Ovary (tissue), 3 donors: Measurements from ENCODE around the gene PRAME.

Experiments
- POLR2A ChIP-seq: fragments of 450-650 bp; IDR thresholded peaks from one replicate; pipeline ENCODE4 v1.6.1; 2017; ENCODE audit warnings: antibody characterized with exemption, mild to moderate bottlenecking, moderate library complexity
- TF ChIP-seq, protein P1 (sequence below), 3 donors: fragments of 450-650 bp in 2 of 3; fragments of 200-600 bp in 1 of 3; IDR thresholded peaks; one replicate each; pipeline versions ENCODE4 v1.5.1 to v1.8.0; 2016 to 2022; ENCODE audit warnings: antibody characterized with exemption in 3 of 3, mild to moderate bottlenecking in 1 of 3
- donor health status: DM: no; HTN: no; CAD: no.

DNA sequence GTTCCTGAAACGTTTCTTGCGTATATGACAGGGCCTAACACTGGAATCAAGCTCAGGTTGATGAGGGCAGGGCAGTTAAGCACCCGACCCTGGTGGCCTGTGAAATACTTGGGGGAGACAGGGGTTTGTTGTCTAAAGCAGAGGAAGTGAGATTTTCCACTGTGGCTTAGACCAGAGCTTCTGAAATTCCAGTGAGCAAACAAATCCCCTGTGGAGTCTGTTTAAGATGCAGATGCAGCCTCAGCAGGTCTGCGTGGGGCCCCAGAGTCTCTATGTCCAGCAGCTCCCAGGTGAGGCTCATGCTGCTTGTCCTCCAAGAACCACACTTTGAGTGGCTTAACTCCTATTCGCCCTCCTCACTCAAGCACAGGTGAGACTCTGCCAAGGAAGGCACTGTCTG is 39.1 kb upstream of the PRAME start:
- TF ChIP-seq, protein P1, sequence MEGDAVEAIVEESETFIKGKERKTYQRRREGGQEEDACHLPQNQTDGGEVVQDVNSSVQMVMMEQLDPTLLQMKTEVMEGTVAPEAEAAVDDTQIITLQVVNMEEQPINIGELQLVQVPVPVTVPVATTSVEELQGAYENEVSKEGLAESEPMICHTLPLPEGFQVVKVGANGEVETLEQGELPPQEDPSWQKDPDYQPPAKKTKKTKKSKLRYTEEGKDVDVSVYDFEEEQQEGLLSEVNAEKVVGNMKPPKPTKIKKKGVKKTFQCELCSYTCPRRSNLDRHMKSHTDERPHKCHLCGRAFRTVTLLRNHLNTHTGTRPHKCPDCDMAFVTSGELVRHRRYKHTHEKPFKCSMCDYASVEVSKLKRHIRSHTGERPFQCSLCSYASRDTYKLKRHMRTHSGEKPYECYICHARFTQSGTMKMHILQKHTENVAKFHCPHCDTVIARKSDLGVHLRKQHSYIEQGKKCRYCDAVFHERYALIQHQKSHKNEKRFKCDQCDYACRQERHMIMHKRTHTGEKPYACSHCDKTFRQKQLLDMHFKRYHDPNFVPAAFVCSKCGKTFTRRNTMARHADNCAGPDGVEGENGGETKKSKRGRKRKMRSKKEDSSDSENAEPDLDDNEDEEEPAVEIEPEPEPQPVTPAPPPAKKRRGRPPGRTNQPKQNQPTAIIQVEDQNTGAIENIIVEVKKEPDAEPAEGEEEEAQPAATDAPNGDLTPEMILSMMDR (IDR thresholded peaks at IDR 0.05) = no peak
- TF ChIP-seq POLR2A = no peak
